ENCODE measurements around the gene RBBP8. TPM values are rescaled to one million over a fixed set of nuclear protein-coding genes. Genes with fewer than 3 reads are reported as not detected.
A peak's percentile ranks its signal among the peaks of the same experiment; 100 is the strongest.

RBBP8 gene
- polyA plus RNA-seq, 1 experiment: 11.0 TPM

- ChIA-PET POLR2A (no interaction called here), CTCF (interaction anchor here (1.2 kb wide), 1 partner anchor 359 kb away, joined by 3 read pairs; no protein-coding TSS in a partner anchor)
- TF ChIP-seq CTCF (IDR thresholded peaks at IDR 0.05; ENCODE audit: insufficient read depth, low read depth, low read length): no peak
These were observed 105.6 kb downstream of the RBBP8 start for GRCh38 chr18:23038712-23039111.

GRCh38 chr18:23042133-23042532 lies 109.0 kb downstream of the RBBP8 start:
- Histone ChIP-seq H3K4me3 (ENCODE audit: low read depth, low read length) (no peak overlapping the region), H3K36me3 (ENCODE audit: control insufficient read depth, insufficient read depth, low read length) (no peaks in the 10 kb centered on the region), H3K27me3 (ENCODE audit: control insufficient read depth, insufficient read depth, low read length) (no peaks in the 10 kb centered on the region)
- POLR2A ChIA-PET: no interaction called here
- TF ChIP-seq CTCF (IDR thresholded peaks at IDR 0.05; ENCODE audit: insufficient read depth, low read depth, low read length): no peak
- CTCF ChIA-PET: interaction anchor here (0.7 to 1.4 kb wide), 3 partner anchors 11 to 64 kb away, joined by 3 to 6 read pairs (median 3); no protein-coding TSS in a partner anchor
- DNase-seq (ENCODE audit: low read depth): no peak

More at GRCh38 chr18:23038712-23039111, 105.6 kb downstream of the RBBP8 start:
- no peaks in the 10 kb centered on the region for H3K36me3 ChIP-seq (ENCODE audit: control insufficient read depth, insufficient read depth, low read length)
- no peaks in the 10 kb centered on the region for H3K27me3 ChIP-seq (ENCODE audit: control insufficient read depth, insufficient read depth, low read length)
- peak; percentile 75 for DNase-seq (ENCODE audit: low read depth)
- no peak overlapping the region for H3K4me3 ChIP-seq (ENCODE audit: low read depth, low read length)

GRCh38 chr18:23043803-23044376 lies 110.8 kb downstream of the RBBP8 start:
- CTCF ChIA-PET: interaction anchor here (0.5 to 1.0 kb wide), 2 partner anchors 9 to 28 kb away, joined by 3 read pairs; no protein-coding TSS in a partner anchor

GRCh38 chr18:23049698-23050373 lies 116.7 kb downstream of the RBBP8 start:
- H3K27me3 ChIP-seq (ENCODE audit: control insufficient read depth, insufficient read depth, low read length): no peaks in the 10 kb centered on the region
- H3K4me3 ChIP-seq (ENCODE audit: low read depth, low read length): no peak overlapping the region
- POLR2A ChIA-PET: no interaction called here
- H3K36me3 ChIP-seq (ENCODE audit: control insufficient read depth, insufficient read depth, low read length): no peaks in the 10 kb centered on the region
- no peak for DNase-seq (ENCODE audit: low read depth)
- no peak for TF ChIP-seq CTCF (IDR thresholded peaks at IDR 0.05; ENCODE audit: insufficient read depth, low read depth, low read length)
- CTCF ChIA-PET: no interaction called here

More at GRCh38 chr18:23043803-23044376, 110.8 kb downstream of the RBBP8 start:
- no peak for DNase-seq (ENCODE audit: low read depth)
- Histone ChIP-seq H3K36me3 (ENCODE audit: control insufficient read depth, insufficient read depth, low read length) (no peaks in the 10 kb centered on the region), H3K4me3 (ENCODE audit: low read depth, low read length) (no peak overlapping the region), H3K27me3 (ENCODE audit: control insufficient read depth, insufficient read depth, low read length) (no peaks in the 10 kb centered on the region)
- POLR2A ChIA-PET: no interaction called here
- TF ChIP-seq CTCF (IDR thresholded peaks at IDR 0.05; ENCODE audit: insufficient read depth, low read depth, low read length): no peak

- CTCF ChIA-PET: no interaction called here
- Histone ChIP-seq H3K27me3 (ENCODE audit: control insufficient read depth, insufficient read depth, low read length) (no peaks in the 10 kb centered on the region), H3K4me3 (ENCODE audit: low read depth, low read length) (no peak overlapping the region), H3K36me3 (ENCODE audit: control insufficient read depth, insufficient read depth, low read length) (no peaks in the 10 kb centered on the region)
- no peak for DNase-seq (ENCODE audit: low read depth)
- POLR2A ChIA-PET: no interaction called here
- TF ChIP-seq CTCF (IDR thresholded peaks at IDR 0.05; ENCODE audit: insufficient read depth, low read depth, low read length): peak; percentile 31; the same call in 1 of the 2 replicates
These were observed 120.8 kb downstream of the RBBP8 start for GRCh38 chr18:23053776-23054457.
